GM21423 (cell line): ENCODE results near the gene OMP.

Experiments used
- ATAC-seq: cut with Tn5 transposase; IDR thresholded peaks from one replicate; pipeline ENCODE4 v1.9.1; 2021; ENCODE audit warnings: mild to moderate bottlenecking, moderate library complexity; ENCODE audit not compliant: unreplicated experiment

OMP gene

GRCh38 chr11:77136074-77136473 lies 33.4 kb downstream of the OMP start:
- no peak for ATAC-seq

DNA sequence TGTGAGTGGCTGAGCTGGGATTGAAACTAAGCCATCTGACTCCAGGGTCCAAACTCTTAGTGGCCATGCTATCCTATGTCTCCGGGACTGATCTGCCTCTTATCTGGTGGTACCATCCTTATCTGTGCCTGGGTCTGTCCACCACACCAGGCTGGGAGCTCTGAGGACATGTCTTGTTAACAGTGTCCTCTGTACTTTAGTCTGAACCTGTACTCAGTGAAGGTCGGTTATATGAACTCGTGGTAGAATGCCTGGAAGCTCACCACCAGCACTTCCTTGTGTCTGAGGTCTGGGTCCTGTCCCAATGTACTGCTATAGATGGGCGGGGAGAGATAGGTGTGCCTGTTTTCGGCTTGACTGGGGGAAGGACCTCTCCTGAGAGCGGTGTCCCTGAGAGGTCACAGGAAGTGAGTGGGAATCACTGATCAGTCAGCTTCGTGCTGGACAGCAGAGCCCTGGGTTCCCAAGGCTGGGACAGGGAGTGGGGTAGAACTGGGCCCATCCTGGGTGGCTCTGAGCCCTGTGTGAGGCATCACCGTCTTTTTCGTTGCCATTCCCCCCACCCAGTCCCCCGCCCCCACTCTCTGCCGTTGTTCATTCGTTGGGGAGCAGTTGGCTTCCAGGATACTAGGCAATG lies 34.3 kb downstream of the OMP start:
- ATAC-seq: no peak

DNA sequence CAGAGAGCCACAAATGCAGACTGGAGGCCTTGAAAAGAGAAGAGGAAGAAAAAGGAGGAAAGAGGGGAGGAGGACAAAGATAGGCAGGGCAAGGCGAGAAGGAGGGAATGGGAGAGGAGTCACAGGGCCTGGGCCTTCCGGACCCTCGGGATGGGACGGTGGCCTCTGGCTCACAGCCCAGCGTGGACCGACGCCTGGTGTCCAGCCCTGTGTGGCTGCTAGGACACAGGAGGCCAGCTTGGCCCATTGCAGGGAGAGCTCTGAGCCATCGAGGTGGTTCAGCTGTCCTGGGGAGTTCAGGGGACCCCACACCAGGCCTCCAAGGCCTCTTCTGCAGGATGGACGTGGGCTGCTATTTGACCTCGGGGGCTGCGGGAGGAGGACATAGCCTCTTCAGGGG lies 34.8 kb downstream of the OMP start:
- no peak for ATAC-seq

DNA sequence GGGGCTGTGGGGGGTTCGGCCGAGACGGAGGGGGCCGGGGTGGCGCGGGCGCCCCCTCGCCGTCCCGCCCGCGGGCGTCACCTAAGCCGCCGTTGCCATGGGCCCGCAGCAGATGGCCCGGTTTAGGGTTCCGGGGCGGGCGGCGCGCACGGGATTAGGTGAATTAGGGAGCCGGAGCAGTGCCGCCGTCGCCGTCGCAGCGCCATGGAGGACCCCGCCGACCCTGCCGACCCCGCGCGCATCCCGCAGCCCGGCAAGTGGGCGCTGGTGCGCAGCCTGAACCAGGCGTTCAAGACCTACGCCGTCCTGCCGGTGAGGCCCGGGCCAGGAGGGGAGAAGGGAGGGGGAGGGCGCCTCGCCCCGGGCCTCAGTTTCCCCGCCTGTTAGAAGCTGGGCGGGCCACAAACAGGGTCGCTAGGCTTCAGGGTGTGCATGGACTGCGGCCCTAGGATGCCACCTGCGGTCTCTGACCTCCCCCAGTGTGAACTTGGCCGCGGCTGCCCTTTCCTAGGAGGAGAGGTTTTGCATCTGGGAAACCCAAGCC lies 35.5 kb downstream of the OMP start:
- no peak for ATAC-seq

DNA sequence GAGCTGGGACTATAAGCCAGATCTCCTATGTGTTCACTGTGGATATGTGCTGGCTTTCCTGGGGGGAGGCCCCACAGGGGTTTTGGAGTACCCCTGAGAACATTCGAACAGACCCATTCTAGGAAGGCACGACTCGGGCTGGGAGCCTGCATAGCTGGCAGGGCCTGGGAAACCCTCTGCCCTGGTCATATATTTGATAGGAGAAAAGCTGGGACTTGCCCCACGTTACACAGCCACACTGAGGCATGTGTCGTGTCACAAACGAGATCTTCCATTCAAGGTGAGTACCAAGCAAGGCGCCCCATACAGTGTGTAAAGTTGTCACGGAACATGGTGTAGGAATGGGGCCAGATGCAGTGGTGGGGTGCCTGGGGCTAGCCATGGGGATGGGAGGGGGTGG lies 36.6 kb downstream of the OMP start:
- no peak for ATAC-seq

- no peak for ATAC-seq
These were observed 37.7 kb downstream of the OMP start for GRCh38 chr11:77140231-77140851.

GRCh38 chr11:77141034-77141433 lies 38.4 kb downstream of the OMP start:
- ATAC-seq: no peak

- ATAC-seq: no peak
These were observed 38.8 kb downstream of the OMP start for GRCh38 chr11:77141475-77141874.

GRCh38 chr11:77142091-77142975 lies 39.7 kb downstream of the OMP start:
- ATAC-seq: no peak

DNA sequence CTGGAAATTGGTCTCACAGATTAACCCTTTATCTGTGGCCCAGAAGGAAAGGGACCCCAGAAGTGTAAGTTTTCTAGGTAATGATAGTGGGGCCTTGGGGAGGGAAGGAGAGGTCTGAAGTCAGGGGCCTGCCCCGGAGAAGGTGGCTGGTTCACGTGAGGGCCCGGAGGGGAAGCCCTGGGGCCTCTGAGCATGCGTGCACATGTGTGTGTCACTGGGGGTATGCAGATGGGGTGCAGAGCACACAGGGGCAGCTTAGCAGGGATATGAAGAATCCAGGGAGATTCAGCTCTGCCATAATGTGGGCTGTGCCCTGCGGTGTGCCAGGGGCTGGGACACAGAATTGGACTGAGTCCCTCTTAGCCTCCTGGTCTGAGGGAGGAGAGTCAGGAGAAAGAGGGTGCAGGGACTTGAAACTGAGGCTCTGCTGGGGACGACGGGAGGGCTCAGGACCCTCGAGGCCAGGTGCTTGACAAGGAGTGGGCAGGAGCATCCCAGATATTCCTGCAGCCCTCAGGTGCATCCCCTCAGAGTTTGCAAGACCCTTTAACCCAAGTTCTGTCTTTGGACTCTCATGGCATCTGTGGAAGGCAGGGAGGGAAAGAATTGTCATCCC lies 40.9 kb downstream of the OMP start:
- no peak for ATAC-seq

- ATAC-seq: no peak
These were observed 41.7 kb downstream of the OMP start for GRCh38 chr11:77144196-77144856.

DNA sequence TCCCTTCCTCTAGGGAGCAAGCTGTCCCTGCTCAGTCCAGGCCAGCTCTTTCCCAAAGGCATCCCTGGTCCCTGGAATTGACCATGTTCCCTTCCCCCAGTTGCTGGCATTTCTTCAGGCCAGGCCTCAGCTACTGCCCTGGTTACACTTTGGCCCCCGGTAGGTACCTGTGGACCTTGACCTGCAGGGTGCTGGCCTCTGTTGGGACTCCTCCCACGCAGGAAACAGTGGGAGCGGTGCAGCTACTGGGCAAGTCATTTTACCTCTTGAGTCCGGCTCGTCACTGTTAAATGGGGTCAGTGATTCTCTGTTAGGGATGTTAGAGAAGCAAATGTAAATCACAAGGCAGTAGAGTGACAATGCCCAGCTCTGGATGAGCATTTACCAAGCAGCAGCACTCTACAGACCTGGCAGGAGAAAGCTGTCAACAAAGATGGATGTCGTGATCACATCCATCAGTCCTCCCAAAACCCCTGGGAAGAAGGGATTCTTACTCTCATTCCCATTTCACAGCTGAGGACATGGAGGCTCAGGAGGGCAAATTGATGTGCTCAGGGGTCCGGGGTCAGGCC lies 42.3 kb downstream of the OMP start:
- no peak for ATAC-seq

GRCh38 chr11:77146261-77147035 lies 43.8 kb downstream of the OMP start:
- ATAC-seq: no peak

GRCh38 chr11:77147036-77147315 lies 44.3 kb downstream of the OMP start:
- no peak for ATAC-seq

DNA sequence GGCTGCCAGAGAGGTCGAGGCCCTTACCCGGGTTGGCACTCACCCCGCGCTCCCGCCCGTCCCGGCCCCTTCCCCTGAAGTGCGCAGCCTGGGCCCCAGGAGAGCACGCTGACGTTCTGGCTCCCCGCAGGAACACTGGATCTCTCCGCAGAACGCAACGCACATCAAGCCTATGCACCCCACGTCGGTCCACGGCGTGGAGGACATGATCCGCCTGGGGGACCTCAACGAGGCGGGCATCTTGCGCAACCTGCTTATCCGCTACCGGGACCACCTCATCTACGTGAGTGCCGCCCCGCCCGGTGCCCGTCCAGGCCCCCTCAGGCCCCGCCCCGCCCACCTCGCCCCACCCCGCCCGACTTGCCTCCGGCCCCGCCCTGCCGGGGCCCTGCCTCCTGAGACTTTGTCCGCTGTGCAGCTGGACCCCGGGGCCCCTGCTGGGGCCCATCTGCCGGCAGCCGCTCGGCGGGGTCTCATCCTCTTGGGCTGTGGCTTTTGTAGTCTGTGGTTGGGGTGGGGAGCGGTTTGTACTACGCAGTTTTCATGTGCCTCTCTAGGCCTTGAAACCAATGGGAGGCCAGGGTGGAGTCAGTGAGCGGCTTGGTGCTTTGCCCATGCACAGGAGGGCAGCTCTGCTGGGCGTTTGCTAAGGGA lies 45.2 kb downstream of the OMP start:
- no peak for ATAC-seq

- ATAC-seq: no peak
These were observed 46.5 kb downstream of the OMP start for GRCh38 chr11:77148963-77149715.

GRCh38 chr11:77149716-77150392 lies 47.2 kb downstream of the OMP start:
- no peak for ATAC-seq

- ATAC-seq: no peak
These were observed 48.2 kb downstream of the OMP start for GRCh38 chr11:77150836-77151235.
